Measurements from ENCODE around the gene VPS29.

The VPS29 gene

GRCh38 chr12:110444455-110444854 is 57.5 kb downstream of the VPS29 start:
- no peak for DNase-seq
